ENCODE results near the gene PAFAH1B2. TPM values are rescaled to one million over a fixed set of nuclear protein-coding genes. Genes with fewer than 3 reads are reported as not detected.
A peak's percentile ranks its signal among the peaks of the same experiment; 100 is the strongest.

Gene PAFAH1B2
- total and polyA plus RNA-seq, 2 donors (not counting 3 experiments of a cell fraction or from before 2014, with no cell fraction given) = 34.2 to 128 TPM

GRCh38 chr11:117178210-117179034 lies 34.3 kb downstream of the PAFAH1B2 start, which contains the start of gene SIDT2:
TSS of gene SIDT2 (plus strand) at chr11:117178743. CDS start at chr11:117179264, 521 bp downstream.
- peak within 1 kb of the TSS; percentile 80 for H3K4me2 ChIP-seq (ENCODE audit: insufficient read depth, low read length)
- H3K27me3 ChIP-seq (ENCODE audit: control insufficient read depth in 2 of 2, insufficient read depth in 2 of 2, low read length in 2 of 2) = no peaks in the 10 kb centered on the region
- peak within 1 kb of the TSS; percentile 69 for H2AFZ ChIP-seq (ENCODE audit: low read depth, low read length)
- no peaks in the 10 kb centered on the region for H3K9me3 ChIP-seq (replicated peaks; ENCODE audit: control insufficient read depth, insufficient read depth, low read length)
- no peaks in the 10 kb centered on the region for H3K79me2 ChIP-seq (ENCODE audit: control insufficient read depth, insufficient read depth, low read length)
- H3K27ac ChIP-seq (ENCODE audit: insufficient read depth, low read depth, low read length) = peak within 1 kb of the TSS; percentile 45
- no TSS peak for BruUV-seq (replicated peaks)
- intact Hi-C loops (cut with micrococcal nuclease) (loop anchor here (1.0 to 5.0 kb wide), 3 partner anchors 20 to 139 kb away; partner anchors contain the start of genes BACE1 and TAGLN), dilution Hi-C loops (cut with MboI; ENCODE audit: extremely low pct_ligation_motif_present, low sequenced_read_pairs) (no loop called here)
- H4K20me1 ChIP-seq (replicated peaks; ENCODE audit: control insufficient read depth, extremely low read depth, insufficient read depth, low read length) = no peaks in the 10 kb centered on the region
- TF ChIP-seq POLR2A (IDR thresholded peaks at IDR 0.05; ENCODE audit: low read depth, low read length) (peak; percentile 78), EZH2 (IDR thresholded peaks at IDR 0.05; ENCODE audit: borderline replicate concordance, low read depth, low read length, severe bottlenecking) (no peak), MYC (IDR thresholded peaks at IDR 0.05; ENCODE audit: low read depth, low read length) (no peak), CTCF (IDR thresholded peaks at IDR 0.05; ENCODE audit: extremely low read depth in 1 of 2, insufficient read depth in 1 of 2, low read depth in 1 of 2, low read length in 2 of 2) (no peak), POLR2AphosphoS5 (IDR thresholded peaks at IDR 0.05; ENCODE audit: insufficient read depth, low read depth, low read length) (peak; percentile 79), MAX (IDR thresholded peaks at IDR 0.05; ENCODE audit: insufficient read depth, insufficient read length) (no peak), GATA2 (IDR thresholded peaks at IDR 0.05; ENCODE audit: insufficient read depth, insufficient read length, low read depth, low read length) (no peak), JUN (IDR thresholded peaks at IDR 0.05; ENCODE audit: borderline replicate concordance, insufficient read depth, insufficient read length, low read depth) (no peak), FOS (IDR thresholded peaks at IDR 0.05; ENCODE audit: borderline replicate concordance, insufficient read depth, low read length) (no peak)
- H3K9me1 ChIP-seq (replicated peaks; ENCODE audit: control insufficient read depth, extremely low read depth, insufficient read depth, low read length) = no peaks in the 10 kb centered on the region
- peak; percentile 98 for DNase-seq (ENCODE audit: low read depth, low spot score)
- peaks cover 0 to 5% of the 10 kb centered on the region in 2 experiments for H3K36me3 ChIP-seq (ENCODE audit: control insufficient read depth in 2 of 2, extremely low read depth in 1 of 2, insufficient read depth in 2 of 2, low read length in 2 of 2)
- CTCF ChIA-PET = interaction anchor here (0.5 to 5.8 kb wide), 10 partner anchors 9 to 387 kb away, joined by 3 to 90 read pairs (median 4); partner anchors contain the start of genes APOA5, PAFAH1B2, PCSK7 and RNF214
- H3K4me3 ChIP-seq (replicated peaks in 1 of 3; ENCODE audit: insufficient read depth in 1 of 3, low read depth in 1 of 3, low read length in 3 of 3) = peak within 1 kb of the TSS; percentile 32 to 70 (median 60)
- peak; percentile 98 for FAIRE-seq
- peak within 1 kb of the TSS; percentile 67 for H3K9ac ChIP-seq (replicated peaks; ENCODE audit: extremely low read depth, insufficient read depth, low read length)
- POLR2A ChIA-PET = interaction anchor here (1.0 to 1.5 kb wide), 3 partner anchors 11 to 53 kb away, joined by 3 to 4 read pairs (median 4); partner anchors contain the start of gene PCSK7
- peaks cover 19% of the 10 kb centered on the region for H3K4me1 ChIP-seq (ENCODE audit: control insufficient read depth, extremely low read depth, insufficient read depth, low read length)

Measured in endothelial cell of umbilical vein (primary cell).